ENCODE measurements around the gene C12orf43. TPM values are rescaled to one million over a fixed set of nuclear protein-coding genes. Genes with fewer than 3 reads are reported as not detected.

C12orf43 gene
- total RNA-seq, 1 experiment from 2014 or later = 5.2 TPM

- H4K20me1 ChIP-seq (ENCODE audit: insufficient read depth, low read depth, low read length) = no peaks in the 10 kb centered on the region
- no peak overlapping the region for H2AFZ ChIP-seq (ENCODE audit: low read length)
- peak; percentile 87 for DNase-seq
- H3K27me3 ChIP-seq (ENCODE audit: low read length) = no peaks in the 10 kb centered on the region; the same call in 1 of the 2 replicates
- H3K9ac ChIP-seq (ENCODE audit: low read length) = no peak overlapping the region
- H3K4me3 ChIP-seq (ENCODE audit: low read length) = no peak overlapping the region
- H3K9me2 ChIP-seq (replicated peaks; ENCODE audit: insufficient read depth, low read length) = no peaks in the 10 kb centered on the region
- no peak overlapping the region for H3K4me2 ChIP-seq (ENCODE audit: low read depth, low read length, poor library complexity, severe bottlenecking)
- H3K36me3 ChIP-seq (ENCODE audit: insufficient read depth, low read length) = no peaks in the 10 kb centered on the region
- no peaks in the 10 kb centered on the region for H3K9me3 ChIP-seq (ENCODE audit: low read length)
- H3K27ac ChIP-seq (ENCODE audit: low read length) = no peak overlapping the region
- H3K79me2 ChIP-seq (ENCODE audit: low read length) = no peaks in the 10 kb centered on the region
- H3K4me1 ChIP-seq (ENCODE audit: low read length) = peaks cover 6% of the 10 kb centered on the region
These were observed 44.7 kb downstream of the C12orf43 start for GRCh38 chr12:120971299-120972180.

- no peak overlapping the region for H3K27ac ChIP-seq (ENCODE audit: low read length)
- H3K9me3 ChIP-seq (ENCODE audit: low read length) = no peaks in the 10 kb centered on the region
- H3K9ac ChIP-seq (ENCODE audit: low read length) = no peak overlapping the region
- no peak overlapping the region for H3K4me3 ChIP-seq (ENCODE audit: low read length)
- H2AFZ ChIP-seq (ENCODE audit: low read length) = no peak overlapping the region
- no peak for DNase-seq
- no peaks in the 10 kb centered on the region for H3K79me2 ChIP-seq (ENCODE audit: low read length)
- H4K20me1 ChIP-seq (ENCODE audit: insufficient read depth, low read depth, low read length) = 0 out of 2 replicates have a peak, but pooled peaks cover 3% of the 10 kb centered on the region
- peaks cover 6% of the 10 kb centered on the region for H3K4me1 ChIP-seq (ENCODE audit: low read length)
- H3K27me3 ChIP-seq (ENCODE audit: low read length) = no peaks in the 10 kb centered on the region; the same call in 1 of the 2 replicates
- H3K9me2 ChIP-seq (replicated peaks; ENCODE audit: insufficient read depth, low read length) = no peaks in the 10 kb centered on the region
- H3K4me2 ChIP-seq (ENCODE audit: low read depth, low read length, poor library complexity, severe bottlenecking) = no peak overlapping the region
- no peaks in the 10 kb centered on the region for H3K36me3 ChIP-seq (ENCODE audit: insufficient read depth, low read length)
These were observed 46.0 kb downstream of the C12orf43 start for GRCh38 chr12:120970310-120970709.

GRCh38 chr12:120965534-120966091, 50.7 kb downstream of the C12orf43 start:
- H2AFZ ChIP-seq (ENCODE audit: low read length) = no peak overlapping the region
- no peak overlapping the region for H3K9ac ChIP-seq (ENCODE audit: low read length)
- H3K27ac ChIP-seq (ENCODE audit: low read length) = no peak overlapping the region
- DNase-seq = no peak
- no peak overlapping the region for H3K4me2 ChIP-seq (ENCODE audit: low read depth, low read length, poor library complexity, severe bottlenecking)
- H3K36me3 ChIP-seq (ENCODE audit: insufficient read depth, low read length) = no peaks in the 10 kb centered on the region
- no peak overlapping the region for H3K4me3 ChIP-seq (ENCODE audit: low read length)
- H4K20me1 ChIP-seq (ENCODE audit: insufficient read depth, low read depth, low read length) = 0 out of 2 replicates have a peak, but pooled peaks cover 3% of the 10 kb centered on the region
- H3K79me2 ChIP-seq (ENCODE audit: low read length) = no peaks in the 10 kb centered on the region
- H3K9me2 ChIP-seq (replicated peaks; ENCODE audit: insufficient read depth, low read length) = no peaks in the 10 kb centered on the region
- H3K27me3 ChIP-seq (ENCODE audit: low read length) = no peaks in the 10 kb centered on the region; the same call in 1 of the 2 replicates
- no peaks in the 10 kb centered on the region for H3K9me3 ChIP-seq (ENCODE audit: low read length)
- no peaks in the 10 kb centered on the region for H3K4me1 ChIP-seq (ENCODE audit: low read length)

- Histone ChIP-seq H3K9me3 (ENCODE audit: low read length) (no peaks in the 10 kb centered on the region), H3K27ac (ENCODE audit: low read length) (no peak overlapping the region), H3K9ac (ENCODE audit: low read length) (no peak overlapping the region), H3K4me2 (ENCODE audit: low read depth, low read length, poor library complexity, severe bottlenecking) (no peak overlapping the region), H3K79me2 (ENCODE audit: low read length) (no peaks in the 10 kb centered on the region), H4K20me1 (ENCODE audit: insufficient read depth, low read depth, low read length) (0 out of 2 replicates have a peak, but pooled peaks cover 3% of the 10 kb centered on the region), H2AFZ (ENCODE audit: low read length) (no peak overlapping the region), H3K9me2 (replicated peaks; ENCODE audit: insufficient read depth, low read length) (no peaks in the 10 kb centered on the region), H3K4me1 (ENCODE audit: low read length) (no peaks in the 10 kb centered on the region), H3K36me3 (ENCODE audit: insufficient read depth, low read length) (no peaks in the 10 kb centered on the region), H3K27me3 (ENCODE audit: low read length) (no peaks in the 10 kb centered on the region; the same call in 1 of the 2 replicates), H3K4me3 (ENCODE audit: low read length) (no peak overlapping the region)
- DNase-seq = no peak
These were observed 52.0 kb downstream of the C12orf43 start for GRCh38 chr12:120964298-120964697.

- no peak for DNase-seq
- no peak overlapping the region for H2AFZ ChIP-seq (ENCODE audit: low read length)
These were observed 53.7 kb downstream of the C12orf43 start for GRCh38 chr12:120962532-120963020.

GRCh38 chr12:120961604-120962531, 54.4 kb downstream of the C12orf43 start:
- 0 out of 2 replicates have a peak, but pooled peaks cover 3% of the 10 kb centered on the region for H4K20me1 ChIP-seq (ENCODE audit: insufficient read depth, low read depth, low read length)
- no peak overlapping the region for H3K27ac ChIP-seq (ENCODE audit: low read length)
- H3K4me2 ChIP-seq (ENCODE audit: low read depth, low read length, poor library complexity, severe bottlenecking) = no peak overlapping the region
- H3K27me3 ChIP-seq (ENCODE audit: low read length) = no peaks in the 10 kb centered on the region; the same call in 1 of the 2 replicates
- no peak overlapping the region for H3K9ac ChIP-seq (ENCODE audit: low read length)
- no peak overlapping the region for H2AFZ ChIP-seq (ENCODE audit: low read length)
- H3K36me3 ChIP-seq (ENCODE audit: insufficient read depth, low read length) = no peaks in the 10 kb centered on the region
- DNase-seq = no peak
- no peaks in the 10 kb centered on the region for H3K4me1 ChIP-seq (ENCODE audit: low read length)
- H3K9me2 ChIP-seq (replicated peaks; ENCODE audit: insufficient read depth, low read length) = no peaks in the 10 kb centered on the region
- H3K4me3 ChIP-seq (ENCODE audit: low read length) = no peak overlapping the region
- H3K9me3 ChIP-seq (ENCODE audit: low read length) = no peaks in the 10 kb centered on the region
- H3K79me2 ChIP-seq (ENCODE audit: low read length) = no peaks in the 10 kb centered on the region

More at GRCh38 chr12:120962532-120963020, 53.7 kb downstream of the C12orf43 start:
- Histone ChIP-seq H3K4me3 (ENCODE audit: low read length) (no peak overlapping the region), H3K4me2 (ENCODE audit: low read depth, low read length, poor library complexity, severe bottlenecking) (no peak overlapping the region), H3K9ac (ENCODE audit: low read length) (no peak overlapping the region), H3K27ac (ENCODE audit: low read length) (no peak overlapping the region), H3K9me3 (ENCODE audit: low read length) (no peaks in the 10 kb centered on the region), H3K36me3 (ENCODE audit: insufficient read depth, low read length) (no peaks in the 10 kb centered on the region), H3K4me1 (ENCODE audit: low read length) (no peaks in the 10 kb centered on the region), H3K9me2 (replicated peaks; ENCODE audit: insufficient read depth, low read length) (no peaks in the 10 kb centered on the region), H4K20me1 (ENCODE audit: insufficient read depth, low read depth, low read length) (0 out of 2 replicates have a peak, but pooled peaks cover 3% of the 10 kb centered on the region), H3K27me3 (ENCODE audit: low read length) (no peaks in the 10 kb centered on the region; the same call in 1 of the 2 replicates), H3K79me2 (ENCODE audit: low read length) (no peaks in the 10 kb centered on the region)

GRCh38 chr12:120960657-120961056, 55.6 kb downstream of the C12orf43 start:
- H3K27me3 ChIP-seq (ENCODE audit: low read length) = no peaks in the 10 kb centered on the region
- H3K9me3 ChIP-seq (ENCODE audit: low read length) = no peaks in the 10 kb centered on the region
- H3K4me3 ChIP-seq (ENCODE audit: low read length) = no peak overlapping the region
- no peak overlapping the region for H3K4me2 ChIP-seq (ENCODE audit: low read depth, low read length, poor library complexity, severe bottlenecking)
- no peak overlapping the region for H3K27ac ChIP-seq (ENCODE audit: low read length)
- no peaks in the 10 kb centered on the region for H3K9me2 ChIP-seq (replicated peaks; ENCODE audit: insufficient read depth, low read length)
- DNase-seq = no peak
- no peak overlapping the region for H3K9ac ChIP-seq (ENCODE audit: low read length)
- H2AFZ ChIP-seq (ENCODE audit: low read length) = no peak overlapping the region
- no peaks in the 10 kb centered on the region for H3K4me1 ChIP-seq (ENCODE audit: low read length)
- no peaks in the 10 kb centered on the region for H3K36me3 ChIP-seq (ENCODE audit: insufficient read depth, low read length)
- H3K79me2 ChIP-seq (ENCODE audit: low read length) = no peaks in the 10 kb centered on the region
- H4K20me1 ChIP-seq (ENCODE audit: insufficient read depth, low read depth, low read length) = 0 out of 2 replicates have a peak, but pooled peaks cover 3% of the 10 kb centered on the region
